Esophagus squamous epithelium (tissue), 4 donors: Measurements from ENCODE around the gene REL.

Source experiments
- CTCF ChIP-seq, 6 experiments: fragments of 450-650 bp in 4 of 6; fragments of 200-600 bp in 2 of 6; sonication (generic) in 2 of 6; IDR thresholded peaks; one replicate each; pipeline ENCODE4 v1.5.1; 2016 to 2019; ENCODE audit warnings: antibody characterized with exemption in 6 of 6, mild to moderate bottlenecking in 4 of 6, moderate library complexity in 4 of 6
- POLR2A ChIP-seq, 4 donors: fragments of 450-650 bp; IDR thresholded peaks; one replicate each; pipeline ENCODE4 v1.6.1; 2017; ENCODE audit warnings: antibody characterized with exemption in 4 of 4, mild to moderate bottlenecking in 4 of 4, moderate library complexity in 3 of 4

DNA sequence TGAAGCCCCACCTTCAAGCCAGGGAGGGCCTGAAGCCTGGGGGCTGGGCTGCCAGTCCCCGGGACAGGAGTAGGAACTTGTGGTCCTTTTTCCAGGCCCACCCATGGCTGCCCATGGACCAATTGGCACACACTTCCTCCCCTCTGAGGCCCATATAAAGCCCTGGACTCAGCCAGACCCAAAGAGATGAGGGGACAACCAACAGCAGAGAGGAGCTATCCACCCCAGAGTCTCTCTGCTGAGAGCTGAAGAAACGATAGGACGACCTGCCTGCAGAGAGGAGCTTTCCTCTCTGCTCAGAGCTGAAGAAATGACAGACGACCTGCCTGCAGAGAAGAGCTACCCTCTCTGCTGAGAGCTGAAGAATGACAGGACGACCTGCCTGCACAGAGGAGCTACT, 92.3 kb downstream of the REL start:
- TF ChIP-seq CTCF (IDR thresholded peaks at IDR 0.05) (no peak), POLR2A (IDR thresholded peaks at IDR 0.05) (no peak)
